Measurements from ENCODE around the gene DNAJA4.

DNAJA4 gene

DNA sequence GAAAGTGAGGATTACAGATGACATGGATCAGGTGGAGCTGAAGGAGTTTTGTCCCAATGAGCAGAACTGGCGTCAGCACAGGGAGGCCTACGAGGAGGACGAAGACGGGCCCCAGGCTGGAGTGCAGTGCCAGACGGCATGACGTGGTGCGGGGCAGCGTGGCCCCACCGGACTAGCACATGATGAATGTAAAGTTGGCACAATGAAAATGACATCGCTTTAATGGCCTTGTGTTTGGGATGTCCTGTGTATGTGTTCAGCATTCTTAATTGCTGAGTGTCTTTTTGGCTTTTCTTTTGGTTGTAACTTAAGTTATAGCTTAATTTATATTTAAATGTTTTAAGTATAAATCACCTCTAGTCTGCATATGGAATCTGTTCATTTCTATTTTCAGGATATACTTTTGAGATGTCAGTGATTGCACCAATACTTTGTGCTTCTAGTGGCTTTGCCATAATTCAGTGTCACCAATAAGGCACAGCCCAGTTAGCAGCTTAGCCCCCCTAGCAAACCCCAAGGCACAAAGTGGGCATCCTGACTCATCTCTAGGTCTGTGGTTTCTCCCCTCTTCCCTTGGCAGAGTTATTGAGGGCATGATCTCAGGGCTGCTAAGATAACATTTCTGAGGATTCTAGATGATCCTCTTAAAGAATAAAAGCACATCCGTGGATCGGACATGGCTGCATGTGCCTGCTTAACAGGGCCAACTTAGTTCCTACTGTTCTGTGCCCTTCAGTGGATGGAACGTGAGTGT, 16.1 kb downstream of the DNAJA4 start:
- ChIA-PET CTCF (interaction anchor here (1.0 to 2.0 kb wide), 3 partner anchors 10 to 11 kb away, joined by 3 to 5 read pairs (median 5); no protein-coding TSS in a partner anchor), POLR2A (no interaction called here)
- TF ChIP-seq, protein P1, sequence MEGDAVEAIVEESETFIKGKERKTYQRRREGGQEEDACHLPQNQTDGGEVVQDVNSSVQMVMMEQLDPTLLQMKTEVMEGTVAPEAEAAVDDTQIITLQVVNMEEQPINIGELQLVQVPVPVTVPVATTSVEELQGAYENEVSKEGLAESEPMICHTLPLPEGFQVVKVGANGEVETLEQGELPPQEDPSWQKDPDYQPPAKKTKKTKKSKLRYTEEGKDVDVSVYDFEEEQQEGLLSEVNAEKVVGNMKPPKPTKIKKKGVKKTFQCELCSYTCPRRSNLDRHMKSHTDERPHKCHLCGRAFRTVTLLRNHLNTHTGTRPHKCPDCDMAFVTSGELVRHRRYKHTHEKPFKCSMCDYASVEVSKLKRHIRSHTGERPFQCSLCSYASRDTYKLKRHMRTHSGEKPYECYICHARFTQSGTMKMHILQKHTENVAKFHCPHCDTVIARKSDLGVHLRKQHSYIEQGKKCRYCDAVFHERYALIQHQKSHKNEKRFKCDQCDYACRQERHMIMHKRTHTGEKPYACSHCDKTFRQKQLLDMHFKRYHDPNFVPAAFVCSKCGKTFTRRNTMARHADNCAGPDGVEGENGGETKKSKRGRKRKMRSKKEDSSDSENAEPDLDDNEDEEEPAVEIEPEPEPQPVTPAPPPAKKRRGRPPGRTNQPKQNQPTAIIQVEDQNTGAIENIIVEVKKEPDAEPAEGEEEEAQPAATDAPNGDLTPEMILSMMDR (IDR thresholded peaks at IDR 0.05; ENCODE audit: control extremely low read depth, extremely low read depth, low read depth, missing control alignments): no peak
- no peak for DNase-seq (ENCODE audit: extremely low spot score)

DNA sequence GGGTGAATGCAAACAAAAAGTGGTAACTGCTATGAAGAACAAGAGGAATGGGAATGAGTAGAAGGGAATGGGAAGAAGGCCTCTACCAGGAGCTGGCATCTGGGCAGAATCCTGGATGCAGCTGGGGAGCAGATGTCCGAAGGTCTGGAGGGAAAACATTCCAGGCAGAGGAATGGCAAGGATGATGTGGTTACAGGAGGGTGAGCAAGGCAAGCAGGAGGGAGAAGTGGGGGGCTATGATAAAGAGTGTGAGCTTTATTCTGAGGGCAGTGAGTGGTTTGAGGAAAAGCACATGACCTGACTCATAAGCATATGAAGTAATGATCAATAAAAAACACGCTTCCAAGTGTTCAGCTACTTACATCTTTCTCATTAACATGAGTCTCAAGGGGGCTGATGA, 18.0 kb downstream of the DNAJA4 start:
- TF ChIP-seq, protein P1 (IDR thresholded peaks at IDR 0.05; ENCODE audit: control extremely low read depth, extremely low read depth, low read depth, missing control alignments): no peak
- CTCF ChIA-PET: interaction anchor here (1.0 to 2.7 kb wide), 9 partner anchors 9 to 77 kb away, joined by 3 to 9 read pairs (median 3); partner anchors contain the start of gene SKIC8
- no peak for DNase-seq (ENCODE audit: extremely low spot score)
- POLR2A ChIA-PET: no interaction called here

DNA sequence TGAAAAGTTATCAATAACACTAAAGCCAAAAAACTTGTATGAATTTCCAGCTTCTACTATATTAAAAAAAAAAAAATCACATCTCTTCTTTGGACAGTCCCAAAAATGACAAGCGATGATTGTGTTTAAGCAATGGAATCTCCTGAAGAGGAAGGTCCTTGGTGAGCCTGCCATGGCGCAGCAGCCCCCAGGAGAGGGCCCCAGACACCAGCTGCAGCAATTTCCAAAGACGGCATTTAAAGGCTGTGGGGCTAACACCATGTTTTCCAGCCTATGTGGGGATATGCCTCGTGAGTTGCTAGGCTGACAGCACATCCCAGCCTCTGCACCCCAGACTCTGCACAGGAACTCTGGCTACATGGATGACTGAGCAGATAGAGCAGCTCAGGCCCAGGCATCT, 20.4 kb downstream of the DNAJA4 start:
- ChIA-PET POLR2A (interaction anchor here (1.1 kb wide), 1 partner anchor 84 kb away, joined by 5 read pairs; no protein-coding TSS in a partner anchor), CTCF (interaction anchor here (0.9 kb wide), 1 partner anchor 14 kb away, joined by 3 read pairs; no protein-coding TSS in a partner anchor)
- TF ChIP-seq, protein P1 (IDR thresholded peaks at IDR 0.05; ENCODE audit: control extremely low read depth, extremely low read depth, low read depth, missing control alignments): peak; percentile 15
- DNase-seq (ENCODE audit: extremely low spot score): no peak

DNA sequence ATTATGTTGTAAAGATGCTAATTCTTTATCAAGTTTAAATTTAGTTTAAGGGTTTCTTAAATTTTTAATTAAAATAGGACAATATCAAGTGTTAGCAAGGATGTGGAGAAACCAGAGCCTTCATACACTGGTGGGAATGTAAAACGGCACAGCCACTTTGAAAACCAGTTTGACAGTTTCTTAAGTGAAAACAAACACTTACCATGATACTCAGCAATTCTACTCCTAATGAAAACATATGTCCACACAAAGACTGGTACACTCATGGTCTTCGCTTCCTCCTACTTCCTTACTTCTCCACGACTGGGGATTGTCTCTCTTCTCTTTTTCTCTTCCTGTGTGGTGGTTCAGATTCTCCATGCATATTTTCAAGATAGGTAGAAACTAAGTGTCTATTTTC, 25.9 kb downstream of the DNAJA4 start:
- no peak for DNase-seq (ENCODE audit: extremely low spot score)
- TF ChIP-seq, protein P1 (IDR thresholded peaks at IDR 0.05; ENCODE audit: control extremely low read depth, extremely low read depth, low read depth, missing control alignments): no peak
- CTCF ChIA-PET: interaction anchor here (1.7 to 1.9 kb wide), 2 partner anchors 9 kb away, joined by 5 to 7 read pairs; partner anchors contain the start of gene SKIC8
- POLR2A ChIA-PET: no interaction called here

DNA sequence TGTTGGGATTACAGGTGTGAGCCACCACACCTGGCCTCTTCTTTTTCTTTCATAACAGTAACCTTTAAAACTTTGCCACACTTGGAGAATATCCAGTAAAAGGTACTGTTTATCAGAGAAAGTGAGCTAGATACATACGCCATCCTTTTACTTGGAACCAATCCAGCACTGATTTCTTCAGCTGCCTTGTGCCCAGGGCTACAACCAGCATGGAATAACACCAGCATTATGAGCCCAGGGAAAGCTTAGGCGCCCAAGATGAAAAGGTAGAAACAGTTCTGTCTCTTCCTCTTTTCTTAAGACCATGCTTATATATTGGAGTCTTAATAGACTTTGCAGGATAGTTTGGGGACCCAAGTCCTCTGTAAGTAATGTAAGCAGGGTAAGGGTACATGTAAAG, 26.7 kb downstream of the DNAJA4 start:
- ChIA-PET CTCF (interaction anchor here (1.0 to 1.9 kb wide), 4 partner anchors 9 to 18 kb away, joined by 3 to 7 read pairs (median 5); partner anchors contain the start of gene SKIC8), POLR2A (no interaction called here)
- no peak for DNase-seq (ENCODE audit: extremely low spot score)
- TF ChIP-seq, protein P1 (IDR thresholded peaks at IDR 0.05; ENCODE audit: control extremely low read depth, extremely low read depth, low read depth, missing control alignments): no peak

DNA sequence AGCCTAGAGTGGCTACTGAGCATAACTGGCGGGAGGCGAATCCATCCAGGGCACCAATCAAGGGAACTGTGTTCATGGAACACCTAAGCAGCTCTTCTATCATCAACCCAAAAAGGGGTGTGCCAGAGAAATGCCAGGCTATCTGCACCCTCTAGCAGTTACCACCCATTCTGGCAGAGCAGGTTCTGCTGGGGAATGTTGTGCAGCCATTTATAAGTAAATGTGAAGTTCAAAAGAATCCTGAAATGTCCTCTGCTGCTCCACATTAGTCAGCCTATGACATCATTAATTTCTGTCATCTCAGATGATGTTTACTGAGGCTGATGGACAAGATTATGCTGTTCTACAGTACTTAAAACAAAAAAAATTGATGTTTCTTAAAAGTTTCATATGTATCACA, 27.3 kb downstream of the DNAJA4 start:
- ChIA-PET CTCF (interaction anchor here (1.0 to 1.9 kb wide), 4 partner anchors 8 to 17 kb away, joined by 3 to 7 read pairs (median 5); partner anchors contain the start of gene SKIC8), POLR2A (no interaction called here)

More for the DNA sequence above, 27.3 kb downstream of the DNAJA4 start:
- DNase-seq (ENCODE audit: extremely low spot score): no peak
- TF ChIP-seq, protein P1 (IDR thresholded peaks at IDR 0.05; ENCODE audit: control extremely low read depth, extremely low read depth, low read depth, missing control alignments): no peak

Measured in GM10248 (cell line).